Measurements from ENCODE around the gene LYZL2. TPM values are rescaled to one million over a fixed set of nuclear protein-coding genes. Genes with fewer than 3 reads are reported as not detected.

Gene LYZL2
- total RNA-seq, 1 donor from 2014 or later = not detected

GRCh38 chr10:30579574-30579973, 50.0 kb downstream of the LYZL2 start:
- no peak for DNase-seq
- TF ChIP-seq, protein P1, sequence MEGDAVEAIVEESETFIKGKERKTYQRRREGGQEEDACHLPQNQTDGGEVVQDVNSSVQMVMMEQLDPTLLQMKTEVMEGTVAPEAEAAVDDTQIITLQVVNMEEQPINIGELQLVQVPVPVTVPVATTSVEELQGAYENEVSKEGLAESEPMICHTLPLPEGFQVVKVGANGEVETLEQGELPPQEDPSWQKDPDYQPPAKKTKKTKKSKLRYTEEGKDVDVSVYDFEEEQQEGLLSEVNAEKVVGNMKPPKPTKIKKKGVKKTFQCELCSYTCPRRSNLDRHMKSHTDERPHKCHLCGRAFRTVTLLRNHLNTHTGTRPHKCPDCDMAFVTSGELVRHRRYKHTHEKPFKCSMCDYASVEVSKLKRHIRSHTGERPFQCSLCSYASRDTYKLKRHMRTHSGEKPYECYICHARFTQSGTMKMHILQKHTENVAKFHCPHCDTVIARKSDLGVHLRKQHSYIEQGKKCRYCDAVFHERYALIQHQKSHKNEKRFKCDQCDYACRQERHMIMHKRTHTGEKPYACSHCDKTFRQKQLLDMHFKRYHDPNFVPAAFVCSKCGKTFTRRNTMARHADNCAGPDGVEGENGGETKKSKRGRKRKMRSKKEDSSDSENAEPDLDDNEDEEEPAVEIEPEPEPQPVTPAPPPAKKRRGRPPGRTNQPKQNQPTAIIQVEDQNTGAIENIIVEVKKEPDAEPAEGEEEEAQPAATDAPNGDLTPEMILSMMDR (IDR thresholded peaks at IDR 0.05; ENCODE audit: borderline replicate concordance) = no peak
- no peaks in the 10 kb centered on the region for H3K36me3 ChIP-seq
- no peaks in the 10 kb centered on the region for H3K9me3 ChIP-seq (replicated peaks)
- H3K4me1 ChIP-seq = peaks cover 22% of the 10 kb centered on the region
- intact Hi-C loops (cut with micrococcal nuclease) = no loop called here
- H3K27me3 ChIP-seq (ENCODE audit: low read depth) = peaks cover 5% of the 10 kb centered on the region
- no peak overlapping the region for H3K27ac ChIP-seq (replicated peaks)
- H3K4me3 ChIP-seq = no peak overlapping the region

GRCh38 chr10:30577048-30577447, 52.5 kb downstream of the LYZL2 start:
- TF ChIP-seq, protein P1 (IDR thresholded peaks at IDR 0.05; ENCODE audit: borderline replicate concordance) = no peak
- peaks cover 6% of the 10 kb centered on the region for H3K4me1 ChIP-seq
- no peak overlapping the region for H3K27ac ChIP-seq (replicated peaks)
- intact Hi-C loops (cut with micrococcal nuclease) = no loop called here
- no peaks in the 10 kb centered on the region for H3K36me3 ChIP-seq
- no peak for DNase-seq
- H3K9me3 ChIP-seq (replicated peaks) = no peaks in the 10 kb centered on the region
- no peak overlapping the region for H3K4me3 ChIP-seq
- H3K27me3 ChIP-seq (ENCODE audit: low read depth) = peaks cover 5% of the 10 kb centered on the region

DNA sequence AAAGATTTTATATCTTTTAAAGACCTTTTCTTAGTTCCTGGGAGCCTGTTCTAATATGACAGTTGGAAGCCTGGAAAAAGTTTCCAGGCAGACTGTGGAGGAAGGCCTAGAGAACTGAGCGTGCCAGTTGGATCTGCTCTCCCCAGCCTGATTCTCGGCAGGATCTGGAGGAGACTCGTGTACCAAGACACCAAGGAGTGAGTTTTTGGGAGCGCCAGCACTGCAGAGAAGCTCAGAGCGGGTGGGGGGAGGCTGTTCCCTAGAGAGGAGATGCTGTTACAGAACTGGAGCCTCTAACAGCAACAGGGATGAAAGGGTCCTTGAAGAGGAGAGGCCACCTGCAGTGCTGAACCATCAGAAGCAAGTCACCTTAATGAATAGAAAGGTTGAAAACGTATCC, 52.9 kb downstream of the LYZL2 start:
- TF ChIP-seq, protein P1 (IDR thresholded peaks at IDR 0.05; ENCODE audit: borderline replicate concordance) = no peak
- peaks cover 5% of the 10 kb centered on the region for H3K27me3 ChIP-seq (ENCODE audit: low read depth)
- H3K36me3 ChIP-seq = no peaks in the 10 kb centered on the region
- no peaks in the 10 kb centered on the region for H3K9me3 ChIP-seq (replicated peaks)
- H3K4me3 ChIP-seq = no peak overlapping the region
- DNase-seq = no peak
- H3K4me1 ChIP-seq = peaks cover 5% of the 10 kb centered on the region
- no peak overlapping the region for H3K27ac ChIP-seq (replicated peaks)
- intact Hi-C loops (cut with micrococcal nuclease) = no loop called here

DNA sequence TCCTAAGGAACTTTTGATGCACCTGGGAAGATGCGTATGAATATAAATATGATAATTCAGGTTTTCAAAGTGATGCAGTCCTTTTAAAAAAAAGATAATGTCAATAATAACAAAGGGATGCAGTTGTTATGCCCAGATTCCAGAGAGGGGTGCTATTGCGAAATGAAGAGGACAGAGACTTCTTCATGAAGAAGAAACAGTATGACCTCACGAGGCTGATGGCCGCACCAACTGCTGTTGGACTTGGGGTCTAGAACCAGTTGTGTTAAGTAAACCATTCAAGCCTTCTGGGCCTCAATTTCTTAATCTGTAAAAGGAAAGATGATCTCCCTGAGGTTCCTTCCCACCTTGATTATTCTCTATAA, 55.1 kb downstream of the LYZL2 start:
- TF ChIP-seq, protein P1 (IDR thresholded peaks at IDR 0.05; ENCODE audit: borderline replicate concordance) = no peak

GRCh38 chr10:30573721-30574431, 55.7 kb downstream of the LYZL2 start:
- intact Hi-C loops (cut with micrococcal nuclease) = no loop called here
- no peak for DNase-seq

More for the DNA sequence above, 55.1 kb downstream of the LYZL2 start:
- Histone ChIP-seq H3K36me3 (no peaks in the 10 kb centered on the region), H3K27ac (replicated peaks) (no peak overlapping the region), H3K4me3 (no peak overlapping the region), H3K9me3 (replicated peaks) (peaks cover 11% of the 10 kb centered on the region), H3K27me3 (ENCODE audit: low read depth) (peaks cover 5% of the 10 kb centered on the region), H3K4me1 (no peaks in the 10 kb centered on the region)
- intact Hi-C loops (cut with micrococcal nuclease) = no loop called here
- DNase-seq = no peak

More at GRCh38 chr10:30573721-30574431, 55.7 kb downstream of the LYZL2 start:
- TF ChIP-seq, protein P1 (IDR thresholded peaks at IDR 0.05; ENCODE audit: borderline replicate concordance) = no peak
- Histone ChIP-seq H3K27me3 (ENCODE audit: low read depth) (peaks cover 5% of the 10 kb centered on the region), H3K4me1 (no peaks in the 10 kb centered on the region), H3K9me3 (replicated peaks) (peaks cover 11% of the 10 kb centered on the region), H3K36me3 (no peaks in the 10 kb centered on the region), H3K4me3 (no peak overlapping the region), H3K27ac (replicated peaks) (no peak overlapping the region)
